K562 (cell line): Measurements from ENCODE around the gene SNW1. TPM values are rescaled to one million over a fixed set of nuclear protein-coding genes. Genes with fewer than 3 reads are reported as not detected.

Source experiments
- BCLAF1 ChIP-seq, 2 experiments: fragments of 450-650 bp in 1 of 2; IDR thresholded peaks; 2 replicates each; pipeline ENCODE4 v1.6.1; 2011 to 2017; ENCODE audit warnings: low read depth in 2 of 2, antibody characterized with exemption in 1 of 2, borderline replicate concordance in 1 of 2, low read length in 1 of 2, mild to moderate bottlenecking in 1 of 2, mixed read lengths in 1 of 2; ENCODE audit not compliant: control insufficient read depth in 1 of 2
- BCOR ChIP-seq: fragments of 450-650 bp; IDR thresholded peaks from 2 replicates; pipeline ENCODE4 v1.6.1; 2016
- C11orf30 ChIP-seq: fragments of 450-650 bp; IDR thresholded peaks from 2 replicates; pipeline ENCODE4 v1.6.1; 2016; ENCODE audit warnings: low read depth, mild to moderate bottlenecking
- DNMT1 ChIP-seq: fragments of 450-650 bp; IDR thresholded peaks from 2 replicates; pipeline ENCODE4 v1.6.1; 2016; ENCODE audit warnings: antibody characterized with exemption, mild to moderate bottlenecking
- FOXJ3 ChIP-seq: sonication (generic); formaldehyde crosslinking; IDR thresholded peaks from 2 replicates; pipeline ENCODE4 v1.4.0; 2020; ENCODE audit warnings: mild to moderate bottlenecking, missing genetic modification reagents
- KDM5B ChIP-seq: fragments of 200-600 bp; sonication (generic); IDR thresholded peaks from 2 replicates; pipeline ENCODE4 v1.6.1; 2012; ENCODE audit warnings: low read depth, mild to moderate bottlenecking, moderate library complexity, low read length, control low read depth, inconsistent platforms; ENCODE audit not compliant: insufficient replicate concordance
- PKNOX1 ChIP-seq: fragments of 450-650 bp; IDR thresholded peaks from 2 replicates; pipeline ENCODE4 v1.6.1; 2016
- PTBP1 ChIP-seq: fragments of 200-400 bp; formaldehyde crosslinking; IDR thresholded peaks from 2 replicates; pipeline ENCODE4 v1.6.1; 2017; ENCODE audit warnings: low read depth, low read length
- SIX5 ChIP-seq, 2 experiments: IDR thresholded peaks; 2 replicates each; pipeline ENCODE4 v1.6.1; 2011; ENCODE audit warnings: low read length in 2 of 2, borderline replicate concordance in 1 of 2, low read depth in 1 of 2, mild to moderate bottlenecking in 1 of 2, moderate library complexity in 1 of 2; ENCODE audit not compliant: insufficient read depth in 1 of 2
- TCF7L2 ChIP-seq: fragments of 150-350 bp; IDR thresholded peaks from 2 replicates; pipeline ENCODE4 v1.6.1; 2016; ENCODE audit warnings: low read depth, mild to moderate bottlenecking, low read length, moderate library complexity
- ZBTB8A ChIP-seq: fragments of 450-650 bp; IDR thresholded peaks from 2 replicates; pipeline ENCODE4 v1.6.1; 2018; ENCODE audit warnings: mild to moderate bottlenecking, moderate library complexity; ENCODE audit not compliant: partially characterized antibody
- ZNF668 ChIP-seq: fragments of 250-450 bp; sonication (Bioruptor Pico); IDR thresholded peaks from 2 replicates; pipeline ENCODE4 v1.8.0; 2022; ENCODE audit warnings: mild to moderate bottlenecking, inconsistent platforms
- polyA plus RNA-seq, 8 experiments: library from polyadenylated mRNA; depleted of rRNA in 4 of 8; stranded (reverse) in 5 of 8; unstranded in 3 of 8; fragments of >200 nt; fragmentation: Nextera tagmentation in 2 of 8; fragmentation: Illumina TruSeq in 1 of 8; extraction: Ambion mirVana in 2 of 8; extraction: Trizol in 1 of 8; gene quantifications; 2 replicates each; pipeline versions ENCODE4 v1.2.1 to v1.2.3, GENCODE V29; 2011 to 2014; ENCODE audit warnings: inconsistent platforms in 1 of 8, missing spikeins in 1 of 8
- total RNA-seq, 7 experiments: library from RNA; depleted of rRNA in 6 of 7; stranded (reverse); fragments of >200 nt in 6 of 7; fragmentation: Illumina TruSeq in 2 of 7; extraction: Trizol in 2 of 7; gene quantifications; 2 replicates each; pipeline versions ENCODE4 v1.2.1 to v1.2.3, GENCODE V29; 2011 to 2021; ENCODE audit warnings: low replicate concordance in 1 of 7
- TF ChIP-seq, protein P1 (sequence below), 2 experiments: fragments of 450-650 bp; conservative IDR thresholded peaks; 2 replicates each; pipeline ENCODE4 v1.6.1; 2017; ENCODE audit warnings: mild to moderate bottlenecking in 2 of 2, moderate library complexity in 2 of 2
- TF ChIP-seq, protein P2 (sequence below): sonication (generic); formaldehyde crosslinking; IDR thresholded peaks from 2 replicates; pipeline ENCODE4 v1.8.0; 2022; ENCODE audit warnings: mild to moderate bottlenecking, missing genetic modification reagents

Gene SNW1
- total and polyA plus RNA-seq, 9 of the 15 experiments (the other 6 are each of a cell fraction or from before 2014, with no cell fraction given): 64.4 to 143 (median 98.2) TPM

DNA sequence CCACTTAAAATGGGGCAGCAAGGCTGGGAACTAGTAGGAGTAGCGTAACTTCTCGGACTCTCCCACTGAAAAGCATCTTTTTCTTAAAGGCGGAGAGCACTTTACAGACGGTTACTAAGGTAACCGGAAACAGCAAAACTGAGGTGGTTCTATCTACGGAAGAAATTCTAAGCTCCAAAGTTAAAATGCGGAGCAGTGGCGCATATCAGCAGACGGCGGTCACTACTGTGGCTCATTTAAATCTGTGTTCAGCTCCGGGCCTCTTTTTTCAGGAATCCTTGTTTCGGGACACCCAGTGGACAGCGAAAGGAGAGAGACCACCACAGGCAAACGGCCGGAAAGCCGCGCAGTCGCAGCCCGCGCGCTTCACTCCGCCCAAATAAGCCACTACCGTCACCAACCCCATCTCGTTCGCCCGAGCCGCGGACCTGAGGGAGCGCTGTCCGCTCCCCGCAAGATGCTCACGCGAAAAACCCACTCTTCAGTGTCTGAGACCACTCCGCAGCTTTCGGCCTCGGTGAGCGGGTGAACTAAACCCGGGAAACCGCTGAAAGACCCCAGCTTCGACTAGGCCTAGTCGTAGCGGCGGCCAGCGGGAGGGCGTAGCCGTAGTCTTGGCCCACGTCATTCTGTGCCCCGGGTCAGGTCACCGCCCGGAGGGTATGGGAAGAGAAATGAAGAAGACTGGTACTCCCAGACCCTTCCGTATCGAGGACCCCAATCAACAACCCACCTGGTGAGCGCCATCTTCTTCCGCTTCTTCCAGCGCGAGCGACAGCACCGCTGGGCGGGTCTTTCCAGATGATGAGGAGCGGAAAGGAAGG is at the start of gene SNW1 (continued):
- TF ChIP-seq, protein P1, sequence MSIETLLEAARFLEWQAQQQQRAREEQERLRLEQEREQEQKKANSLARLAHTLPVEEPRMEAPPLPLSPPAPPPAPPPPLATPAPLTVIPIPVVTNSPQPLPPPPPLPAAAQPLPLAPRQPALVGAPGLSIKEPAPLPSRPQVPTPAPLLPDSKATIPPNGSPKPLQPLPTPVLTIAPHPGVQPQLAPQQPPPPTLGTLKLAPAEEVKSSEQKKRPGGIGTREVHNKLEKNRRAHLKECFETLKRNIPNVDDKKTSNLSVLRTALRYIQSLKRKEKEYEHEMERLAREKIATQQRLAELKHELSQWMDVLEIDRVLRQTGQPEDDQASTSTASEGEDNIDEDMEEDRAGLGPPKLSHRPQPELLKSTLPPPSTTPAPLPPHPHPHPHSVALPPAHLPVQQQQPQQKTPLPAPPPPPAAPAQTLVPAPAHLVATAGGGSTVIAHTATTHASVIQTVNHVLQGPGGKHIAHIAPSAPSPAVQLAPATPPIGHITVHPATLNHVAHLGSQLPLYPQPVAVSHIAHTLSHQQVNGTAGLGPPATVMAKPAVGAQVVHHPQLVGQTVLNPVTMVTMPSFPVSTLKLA (conservative IDR thresholded peaks at IDR 0.05): peak in 1 of 2 experiments; percentile 56; a peak in 1 of 4 replicates
- TF ChIP-seq DNMT1 (no peak), SIX5 (IDR thresholded peaks at IDR 0.05; ENCODE audit: borderline replicate concordance in 1 of 2, insufficient read depth in 1 of 2, low read depth in 1 of 2, low read length in 2 of 2) (no peak), C11orf30 (peak; percentile 46; the same call in 1 of the 2 replicates), BCOR (0 out of 2 replicates have a peak, but pooled peaks have one; percentile 19), PKNOX1 (peak; percentile 88), KDM5B (peak; percentile 69), ZNF668 (no peak), BCLAF1 (IDR thresholded peaks at IDR 0.05; ENCODE audit: borderline replicate concordance in 1 of 2, control insufficient read depth in 1 of 2, low read depth in 2 of 2, low read length in 1 of 2) (no peak), TCF7L2 (no peak), FOXJ3 (CRISPR knock-in tag) (no peak), PTBP1 (no peak), ZBTB8A (no peak)
- TF ChIP-seq, protein P2, sequence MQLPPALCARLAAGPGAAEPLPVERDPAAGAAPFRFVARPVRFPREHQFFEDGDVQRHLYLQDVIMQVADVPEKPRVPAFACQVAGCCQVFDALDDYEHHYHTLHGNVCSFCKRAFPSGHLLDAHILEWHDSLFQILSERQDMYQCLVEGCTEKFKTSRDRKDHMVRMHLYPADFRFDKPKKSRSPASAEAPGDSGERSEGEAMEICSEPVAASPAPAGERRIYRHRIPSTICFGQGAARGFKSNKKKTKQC (CRISPR knock-in tag): peak; percentile 80
